ENCODE data around the gene ATXN7L3. TPM values are rescaled to one million over a fixed set of nuclear protein-coding genes. Genes with fewer than 3 reads are reported as not detected.
A peak's percentile ranks its signal among the peaks of the same experiment; 100 is the strongest.

ATXN7L3 gene
- total and polyA plus RNA-seq, 9 of the 15 experiments (the other 6 are each of a cell fraction or from before 2014, with no cell fraction given), result 0.62 to 66.1 (median 33.2) TPM

DNA sequence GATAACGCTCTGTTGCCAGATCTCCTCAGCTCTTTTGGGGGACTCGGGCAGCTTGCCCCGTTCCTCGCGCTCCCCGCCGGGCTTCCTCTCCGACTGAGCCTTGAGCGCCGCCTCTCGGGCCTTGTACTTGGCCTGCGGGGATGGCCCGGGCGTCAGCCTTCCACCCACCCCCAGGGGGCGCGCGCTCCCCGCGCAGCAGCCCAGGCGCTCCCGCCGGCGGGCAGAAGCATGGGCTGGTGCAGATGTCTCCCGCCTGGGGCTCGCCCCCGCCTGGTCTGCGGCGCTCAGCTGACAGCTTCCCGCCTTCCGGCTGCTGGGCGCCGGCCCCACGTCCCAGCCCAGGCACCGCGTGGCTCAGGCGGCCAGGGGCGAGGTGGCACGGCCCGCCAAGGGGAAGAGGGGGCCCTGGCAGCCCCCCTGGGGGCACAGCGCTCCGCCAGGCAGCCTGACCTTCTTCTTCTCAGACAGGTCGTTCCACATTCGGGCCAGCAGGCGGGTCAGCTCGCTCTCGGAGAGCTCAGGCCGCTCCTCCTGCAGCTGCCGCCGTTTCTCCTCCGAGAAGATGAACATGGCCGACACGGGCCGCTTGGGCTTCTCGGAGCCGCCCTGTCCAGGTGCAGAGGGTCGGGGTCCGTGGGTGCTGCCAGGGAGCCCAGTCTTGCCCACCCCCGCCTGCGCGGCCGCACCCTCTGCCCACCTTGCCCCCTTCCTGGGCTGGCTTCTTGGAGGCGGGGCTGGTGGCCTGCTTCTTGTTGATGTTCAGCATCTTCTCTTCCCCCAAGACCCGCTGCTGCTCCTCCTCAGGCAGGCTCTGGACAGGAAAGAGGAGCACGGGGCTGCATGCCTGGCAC, 10.9 kb upstream of the ATXN7L3 start (continued):
- no peak for TF ChIP-seq NUFIP1 (IDR thresholded peaks at IDR 0.05; ENCODE audit: partially characterized antibody)
- no peak for TF ChIP-seq ELF2 (CRISPR knock-in tag; IDR thresholded peaks at IDR 0.05)
- TF ChIP-seq POU5F1 (IDR thresholded peaks at IDR 0.05; ENCODE audit: borderline replicate concordance, low read depth, low read length, partially characterized antibody), result no peak
- TF ChIP-seq RBM25 (IDR thresholded peaks at IDR 0.05; ENCODE audit: low read depth, low read length, severe bottlenecking), result peak; percentile 65
- TF ChIP-seq ZNF232 (CRISPR knock-in tag; IDR thresholded peaks at IDR 0.05), result no peak
- TF ChIP-seq, protein P1, sequence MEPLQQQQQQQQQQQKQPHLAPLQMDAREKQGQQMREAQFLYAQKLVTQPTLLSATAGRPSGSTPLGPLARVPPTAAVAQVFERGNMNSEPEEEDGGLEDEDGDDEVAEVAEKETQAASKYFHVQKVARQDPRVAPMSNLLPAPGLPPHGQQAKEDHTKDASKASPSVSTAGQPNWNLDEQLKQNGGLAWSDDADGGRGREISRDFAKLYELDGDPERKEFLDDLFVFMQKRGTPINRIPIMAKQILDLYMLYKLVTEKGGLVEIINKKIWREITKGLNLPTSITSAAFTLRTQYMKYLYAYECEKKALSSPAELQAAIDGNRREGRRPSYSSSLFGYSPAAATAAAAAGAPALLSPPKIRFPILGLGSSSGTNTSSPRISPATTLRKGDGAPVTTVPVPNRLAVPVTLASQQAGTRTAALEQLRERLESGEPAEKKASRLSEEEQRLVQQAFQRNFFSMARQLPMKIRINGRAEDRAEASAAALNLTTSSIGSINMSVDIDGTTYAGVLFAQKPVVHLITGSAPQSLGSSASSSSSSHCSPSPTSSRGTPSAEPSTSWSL (CRISPR knock-in tag; IDR thresholded peaks at IDR 0.05; ENCODE audit: borderline replicate concordance), result no peak
- TF ChIP-seq PCBP1 (IDR thresholded peaks at IDR 0.05; ENCODE audit: low read depth, low read length, poor library complexity, severe bottlenecking), result no peak
- no peak for TF ChIP-seq FOXK1 (CRISPR knock-in tag; IDR thresholded peaks at IDR 0.05; ENCODE audit: borderline replicate concordance)
- TF ChIP-seq ZNF830 (CRISPR knock-in tag; IDR thresholded peaks at IDR 0.05), result no peak
- TF ChIP-seq PHF21A (IDR thresholded peaks at IDR 0.05; ENCODE audit: borderline replicate concordance, low read depth), result no peak
- TF ChIP-seq U2AF1 (optimal IDR thresholded peaks at IDR 0.05; ENCODE audit: low read depth, low read length), result peak; percentile 73
- no peak for TF ChIP-seq EHMT2 (IDR thresholded peaks at IDR 0.05)
- TF ChIP-seq, protein P2, sequence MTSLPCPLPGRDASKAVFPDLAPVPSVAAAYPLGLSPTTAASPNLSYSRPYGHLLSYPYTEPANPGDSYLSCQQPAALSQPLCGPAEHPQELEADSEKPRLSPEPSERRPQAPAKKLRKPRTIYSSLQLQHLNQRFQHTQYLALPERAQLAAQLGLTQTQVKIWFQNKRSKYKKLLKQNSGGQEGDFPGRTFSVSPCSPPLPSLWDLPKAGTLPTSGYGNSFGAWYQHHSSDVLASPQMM (CRISPR knock-in tag; IDR thresholded peaks at IDR 0.05), result no peak
- peak; percentile 13; the same call in 1 of the 2 replicates for TF ChIP-seq POLR2A (conservative IDR thresholded peaks at IDR 0.05)
- TF ChIP-seq NR2C1 (IDR thresholded peaks at IDR 0.05), result no peak
- no peak for TF ChIP-seq NR2C1 (tag; IDR thresholded peaks at IDR 0.05)
- TF ChIP-seq, protein P3, sequence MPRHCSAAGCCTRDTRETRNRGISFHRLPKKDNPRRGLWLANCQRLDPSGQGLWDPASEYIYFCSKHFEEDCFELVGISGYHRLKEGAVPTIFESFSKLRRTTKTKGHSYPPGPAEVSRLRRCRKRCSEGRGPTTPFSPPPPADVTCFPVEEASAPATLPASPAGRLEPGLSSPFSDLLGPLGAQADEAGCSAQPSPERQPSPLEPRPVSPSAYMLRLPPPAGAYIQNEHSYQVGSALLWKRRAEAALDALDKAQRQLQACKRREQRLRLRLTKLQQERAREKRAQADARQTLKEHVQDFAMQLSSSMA (CRISPR knock-in tag; IDR thresholded peaks at IDR 0.05), result no peak
- no peak for TF ChIP-seq XRCC3 (IDR thresholded peaks at IDR 0.05)
- TF ChIP-seq ARID1B (IDR thresholded peaks at IDR 0.05), result peak; percentile 14; the same call in 1 of the 2 replicates
- TF ChIP-seq, protein P4, sequence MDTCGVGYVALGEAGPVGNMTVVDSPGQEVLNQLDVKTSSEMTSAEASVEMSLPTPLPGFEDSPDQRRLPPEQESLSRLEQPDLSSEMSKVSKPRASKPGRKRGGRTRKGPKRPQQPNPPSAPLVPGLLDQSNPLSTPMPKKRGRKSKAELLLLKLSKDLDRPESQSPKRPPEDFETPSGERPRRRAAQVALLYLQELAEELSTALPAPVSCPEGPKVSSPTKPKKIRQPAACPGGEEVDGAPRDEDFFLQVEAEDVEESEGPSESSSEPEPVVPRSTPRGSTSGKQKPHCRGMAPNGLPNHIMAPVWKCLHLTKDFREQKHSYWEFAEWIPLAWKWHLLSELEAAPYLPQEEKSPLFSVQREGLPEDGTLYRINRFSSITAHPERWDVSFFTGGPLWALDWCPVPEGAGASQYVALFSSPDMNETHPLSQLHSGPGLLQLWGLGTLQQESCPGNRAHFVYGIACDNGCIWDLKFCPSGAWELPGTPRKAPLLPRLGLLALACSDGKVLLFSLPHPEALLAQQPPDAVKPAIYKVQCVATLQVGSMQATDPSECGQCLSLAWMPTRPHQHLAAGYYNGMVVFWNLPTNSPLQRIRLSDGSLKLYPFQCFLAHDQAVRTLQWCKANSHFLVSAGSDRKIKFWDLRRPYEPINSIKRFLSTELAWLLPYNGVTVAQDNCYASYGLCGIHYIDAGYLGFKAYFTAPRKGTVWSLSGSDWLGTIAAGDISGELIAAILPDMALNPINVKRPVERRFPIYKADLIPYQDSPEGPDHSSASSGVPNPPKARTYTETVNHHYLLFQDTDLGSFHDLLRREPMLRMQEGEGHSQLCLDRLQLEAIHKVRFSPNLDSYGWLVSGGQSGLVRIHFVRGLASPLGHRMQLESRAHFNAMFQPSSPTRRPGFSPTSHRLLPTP (IDR thresholded peaks at IDR 0.05; ENCODE audit: borderline replicate concordance, extremely low read depth, insufficient read length), result no peak
- no peak for TF ChIP-seq ZSCAN32 (CRISPR knock-in tag; IDR thresholded peaks at IDR 0.05)

Measured in K562 (cell line).